ENCODE data around the gene FAM43B.

Gene FAM43B

GRCh38 chr1:20526267-20526666 is 26.1 kb upstream of the FAM43B start:
- Histone ChIP-seq H3K9me3 (ENCODE audit: control insufficient read depth, low read length) (no peaks in the 10 kb centered on the region), H3K36me3 (ENCODE audit: control insufficient read depth, insufficient read depth, low read length) (no peaks in the 10 kb centered on the region), H3K27ac (ENCODE audit: insufficient read depth, low read depth, low read length, poor library complexity, severe bottlenecking) (no peak overlapping the region), H3K4me3 (ENCODE audit: insufficient read depth, low read depth, low read length) (no peak overlapping the region), H3K27me3 (ENCODE audit: control insufficient read depth, insufficient read depth, low read length, poor library complexity, severe bottlenecking) (peaks cover 17% of the 10 kb centered on the region), H3K4me1 (ENCODE audit: control insufficient read depth, insufficient read depth, low read length) (no peaks in the 10 kb centered on the region)
- WGBS, 2 experiments = 92 to 93% methylated on average over 6 of the region's 6 CpGs

DNA sequence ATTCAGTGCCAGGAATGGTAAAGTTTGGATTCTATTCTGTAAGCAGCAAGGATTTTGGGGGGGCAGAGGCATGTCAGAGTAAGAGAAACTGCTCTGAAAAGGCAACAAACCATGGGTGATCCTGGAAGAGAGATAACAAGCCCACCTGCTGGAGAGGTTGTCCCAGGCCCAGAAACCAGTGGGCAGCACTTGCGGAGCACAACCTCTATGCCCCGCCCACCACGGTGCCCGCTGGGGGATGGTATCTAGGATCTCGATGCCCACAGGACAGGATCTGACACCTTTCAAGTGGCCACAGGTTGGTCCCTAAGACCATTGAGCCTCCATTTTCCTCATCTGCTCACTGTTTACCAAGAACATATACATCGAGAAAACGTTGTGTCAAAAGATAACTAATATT is 24.2 kb upstream of the FAM43B start:
- peaks cover 17% of the 10 kb centered on the region for H3K27me3 ChIP-seq (ENCODE audit: control insufficient read depth, insufficient read depth, low read length, poor library complexity, severe bottlenecking)
- no peak overlapping the region for H3K27ac ChIP-seq (ENCODE audit: insufficient read depth, low read depth, low read length, poor library complexity, severe bottlenecking)
- no peaks in the 10 kb centered on the region for H3K36me3 ChIP-seq (ENCODE audit: control insufficient read depth, insufficient read depth, low read length)
- H3K9me3 ChIP-seq (ENCODE audit: control insufficient read depth, low read length) = no peaks in the 10 kb centered on the region
- no peak overlapping the region for H3K4me3 ChIP-seq (ENCODE audit: insufficient read depth, low read depth, low read length)
- 72 to 74% methylated on average over 7 of the region's 7 CpGs for WGBS, 2 experiments
- H3K4me1 ChIP-seq (ENCODE audit: control insufficient read depth, insufficient read depth, low read length) = no peaks in the 10 kb centered on the region

- Histone ChIP-seq H3K9me3 (ENCODE audit: control insufficient read depth, low read length) (no peaks in the 10 kb centered on the region), H3K27me3 (ENCODE audit: control insufficient read depth, insufficient read depth, low read length, poor library complexity, severe bottlenecking) (peaks cover 24% of the 10 kb centered on the region), H3K4me3 (ENCODE audit: insufficient read depth, low read depth, low read length) (no peak overlapping the region), H3K4me1 (ENCODE audit: control insufficient read depth, insufficient read depth, low read length) (no peaks in the 10 kb centered on the region), H3K27ac (ENCODE audit: insufficient read depth, low read depth, low read length, poor library complexity, severe bottlenecking) (no peak overlapping the region), H3K36me3 (ENCODE audit: control insufficient read depth, insufficient read depth, low read length) (no peaks in the 10 kb centered on the region)
- 77 to 84% methylated on average over 8 of the region's 8 CpGs for WGBS, 2 experiments
Observed at GRCh38 chr1:20530306-20530705, 22.1 kb upstream of the FAM43B start.

DNA sequence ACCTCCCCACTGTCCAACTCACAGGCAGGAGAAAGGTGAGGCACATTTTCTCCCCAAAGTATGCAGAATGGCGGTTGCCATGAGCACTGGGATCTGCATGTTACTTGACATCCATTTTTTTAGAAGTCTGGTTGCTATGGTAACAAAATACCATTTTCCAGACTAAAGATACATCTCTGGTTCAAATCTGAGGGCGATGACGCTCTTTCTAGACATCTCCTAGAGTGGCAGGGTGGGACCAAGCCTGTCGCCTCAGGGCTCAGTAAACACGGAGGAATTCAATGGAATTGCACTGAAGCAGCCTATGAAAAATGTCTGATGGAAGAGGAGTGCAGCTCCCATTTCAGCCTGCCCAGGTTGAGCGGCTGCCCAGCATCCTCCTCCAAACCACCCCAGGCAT is 21.5 kb upstream of the FAM43B start:
- H3K27me3 ChIP-seq (ENCODE audit: control insufficient read depth, insufficient read depth, low read length, poor library complexity, severe bottlenecking) = peaks cover 24% of the 10 kb centered on the region
- no peak overlapping the region for H3K4me3 ChIP-seq (ENCODE audit: insufficient read depth, low read depth, low read length)
- 77 to 79% methylated on average over 6 of the region's 6 CpGs for WGBS, 2 experiments
- no peaks in the 10 kb centered on the region for H3K9me3 ChIP-seq (ENCODE audit: control insufficient read depth, low read length)
- no peaks in the 10 kb centered on the region for H3K36me3 ChIP-seq (ENCODE audit: control insufficient read depth, insufficient read depth, low read length)
- H3K27ac ChIP-seq (ENCODE audit: insufficient read depth, low read depth, low read length, poor library complexity, severe bottlenecking) = no peak overlapping the region
- no peaks in the 10 kb centered on the region for H3K4me1 ChIP-seq (ENCODE audit: control insufficient read depth, insufficient read depth, low read length)

- Histone ChIP-seq H3K4me1 (ENCODE audit: control insufficient read depth, insufficient read depth, low read length) (no peaks in the 10 kb centered on the region), H3K4me3 (ENCODE audit: insufficient read depth, low read depth, low read length) (no peak overlapping the region), H3K9me3 (ENCODE audit: control insufficient read depth, low read length) (no peaks in the 10 kb centered on the region), H3K27me3 (ENCODE audit: control insufficient read depth, insufficient read depth, low read length, poor library complexity, severe bottlenecking) (peaks cover 31% of the 10 kb centered on the region), H3K36me3 (ENCODE audit: control insufficient read depth, insufficient read depth, low read length) (no peaks in the 10 kb centered on the region), H3K27ac (ENCODE audit: insufficient read depth, low read depth, low read length, poor library complexity, severe bottlenecking) (no peak overlapping the region)
- WGBS, 2 experiments = 78 to 84% methylated on average over 4 of the region's 4 CpGs
Observed at GRCh38 chr1:20533635-20534034, 18.7 kb upstream of the FAM43B start.

DNA sequence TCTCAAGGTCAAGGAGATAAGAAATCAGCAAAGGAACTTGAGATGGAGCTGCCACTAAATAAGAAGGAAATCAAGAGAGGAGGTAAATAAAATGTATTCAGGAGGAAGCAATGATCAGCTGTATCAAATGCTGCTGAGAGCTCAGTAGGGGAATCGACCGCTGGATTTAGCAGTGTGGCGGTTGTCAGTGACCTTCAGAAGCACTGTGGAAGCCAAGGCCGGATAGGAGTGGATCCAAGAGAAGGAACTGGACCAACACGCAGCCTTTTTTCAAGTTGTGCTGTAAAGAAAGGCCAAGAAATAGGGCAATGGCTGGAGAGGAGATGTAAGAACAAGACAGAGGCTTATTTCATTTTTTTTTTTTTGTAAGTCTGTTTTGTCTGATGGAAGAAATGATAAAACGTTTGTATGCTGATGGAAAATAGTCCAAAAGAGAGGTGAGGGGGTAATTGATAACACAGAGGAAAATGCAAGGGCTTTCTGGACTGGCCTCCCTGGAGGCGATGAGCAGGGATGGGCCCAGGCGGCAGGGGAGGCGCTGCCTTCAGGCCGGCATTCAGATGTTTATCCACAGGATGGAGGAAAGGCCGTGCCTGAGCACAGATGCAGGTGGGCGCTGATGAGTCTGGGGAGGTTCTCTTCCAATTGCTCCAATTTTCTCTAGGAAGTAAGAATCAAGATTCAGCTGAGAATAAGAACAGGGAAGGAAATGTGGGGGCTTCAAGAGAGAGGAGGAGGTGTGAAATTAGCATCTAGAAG is 17.5 kb upstream of the FAM43B start:
- Histone ChIP-seq H3K27ac (ENCODE audit: insufficient read depth, low read depth, low read length, poor library complexity, severe bottlenecking) (no peak overlapping the region), H3K27me3 (ENCODE audit: control insufficient read depth, insufficient read depth, low read length, poor library complexity, severe bottlenecking) (peaks cover 36% of the 10 kb centered on the region)
- 72 to 73% methylated on average over 12 of the region's 12 CpGs for WGBS, 2 experiments

GRCh38 chr1:20538227-20538626 is 14.1 kb upstream of the FAM43B start:
- H3K27ac ChIP-seq (ENCODE audit: insufficient read depth, low read depth, low read length, poor library complexity, severe bottlenecking) = no peak overlapping the region
- H3K36me3 ChIP-seq (ENCODE audit: control insufficient read depth, insufficient read depth, low read length) = no peaks in the 10 kb centered on the region
- H3K4me3 ChIP-seq (ENCODE audit: insufficient read depth, low read depth, low read length) = no peak overlapping the region
- 42 to 47% methylated on average over 2 of the region's 2 CpGs for WGBS, 2 experiments
- H3K9me3 ChIP-seq (ENCODE audit: control insufficient read depth, low read length) = no peaks in the 10 kb centered on the region
- H3K27me3 ChIP-seq (ENCODE audit: control insufficient read depth, insufficient read depth, low read length, poor library complexity, severe bottlenecking) = peaks cover 31% of the 10 kb centered on the region
- H3K4me1 ChIP-seq (ENCODE audit: control insufficient read depth, insufficient read depth, low read length) = no peaks in the 10 kb centered on the region

More for the DNA sequence above, 17.5 kb upstream of the FAM43B start:
- no peaks in the 10 kb centered on the region for H3K36me3 ChIP-seq (ENCODE audit: control insufficient read depth, insufficient read depth, low read length)
- no peak overlapping the region for H3K4me3 ChIP-seq (ENCODE audit: insufficient read depth, low read depth, low read length)
- no peaks in the 10 kb centered on the region for H3K9me3 ChIP-seq (ENCODE audit: control insufficient read depth, low read length)
- H3K4me1 ChIP-seq (ENCODE audit: control insufficient read depth, insufficient read depth, low read length) = no peaks in the 10 kb centered on the region

DNA sequence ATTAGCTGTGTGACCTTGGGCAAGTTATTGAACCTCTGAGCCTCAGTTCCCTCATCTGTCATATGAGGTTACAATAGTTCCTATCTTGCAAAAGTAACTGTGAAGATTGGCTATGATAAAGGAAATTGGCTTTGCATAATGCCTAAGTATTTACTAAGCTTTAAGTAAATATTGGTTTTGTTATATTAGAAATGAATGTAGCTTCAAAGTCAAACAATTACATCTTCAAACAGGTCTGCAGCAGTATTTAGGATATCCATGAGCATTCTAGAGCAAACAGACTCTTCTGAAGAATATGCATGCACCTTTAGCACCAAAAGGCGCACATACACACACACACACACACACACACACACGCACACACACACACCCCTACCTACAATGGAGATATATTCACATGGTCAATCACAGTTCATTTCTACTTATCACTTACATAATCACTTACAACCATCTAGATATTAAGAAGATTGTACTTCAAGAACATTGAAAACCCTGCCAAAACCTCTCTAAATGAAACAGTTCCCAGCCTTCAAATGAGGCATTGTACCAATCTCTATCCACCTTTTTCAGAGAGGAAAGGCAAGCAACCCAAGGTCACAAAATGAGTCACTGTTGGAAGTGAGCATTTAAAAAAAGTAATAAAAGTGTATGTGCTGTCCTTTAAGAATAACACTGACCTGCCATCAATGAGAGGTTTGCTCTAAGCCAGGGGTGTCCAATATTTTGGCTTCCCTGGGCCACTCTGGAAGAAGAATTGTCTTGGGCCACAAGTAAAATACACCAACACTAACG is 13.4 kb upstream of the FAM43B start:
- Histone ChIP-seq H3K27me3 (ENCODE audit: control insufficient read depth, insufficient read depth, low read length, poor library complexity, severe bottlenecking) (peaks cover 29% of the 10 kb centered on the region), H3K4me3 (ENCODE audit: insufficient read depth, low read depth, low read length) (no peak overlapping the region), H3K9me3 (ENCODE audit: control insufficient read depth, low read length) (no peaks in the 10 kb centered on the region), H3K36me3 (ENCODE audit: control insufficient read depth, insufficient read depth, low read length) (no peaks in the 10 kb centered on the region), H3K27ac (ENCODE audit: insufficient read depth, low read depth, low read length, poor library complexity, severe bottlenecking) (no peak overlapping the region), H3K4me1 (ENCODE audit: control insufficient read depth, insufficient read depth, low read length) (no peaks in the 10 kb centered on the region)
- 86 to 88% methylated on average over 3 of the region's 3 CpGs for WGBS, 2 experiments

DNA sequence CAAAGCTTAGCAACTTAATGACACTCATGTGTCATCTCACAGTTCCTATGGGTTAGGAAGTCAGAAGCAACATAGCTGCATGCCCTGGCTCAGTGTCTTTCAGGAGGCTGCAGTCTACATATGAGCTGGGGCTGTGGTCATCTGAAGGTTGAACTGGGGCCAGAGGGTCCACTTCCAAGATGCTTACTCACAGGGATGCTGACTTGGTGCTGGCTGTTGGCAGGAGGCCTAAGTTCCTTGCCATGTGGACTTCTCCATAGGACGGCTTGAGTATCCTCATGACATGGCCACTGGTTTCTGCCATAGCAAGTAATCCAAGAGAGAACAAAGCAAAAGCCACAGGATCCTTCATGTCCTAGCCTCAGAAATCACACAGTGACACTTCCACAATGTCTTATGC is 12.1 kb upstream of the FAM43B start:
- WGBS, 2 experiments = 83 to 93% methylated on average over 1 of the region's 1 CpG
- Histone ChIP-seq H3K36me3 (ENCODE audit: control insufficient read depth, insufficient read depth, low read length) (no peaks in the 10 kb centered on the region), H3K4me1 (ENCODE audit: control insufficient read depth, insufficient read depth, low read length) (no peaks in the 10 kb centered on the region), H3K27ac (ENCODE audit: insufficient read depth, low read depth, low read length, poor library complexity, severe bottlenecking) (no peak overlapping the region), H3K9me3 (ENCODE audit: control insufficient read depth, low read length) (no peaks in the 10 kb centered on the region), H3K27me3 (ENCODE audit: control insufficient read depth, insufficient read depth, low read length, poor library complexity, severe bottlenecking) (peaks cover 25% of the 10 kb centered on the region), H3K4me3 (ENCODE audit: insufficient read depth, low read depth, low read length) (no peak overlapping the region)

DNA sequence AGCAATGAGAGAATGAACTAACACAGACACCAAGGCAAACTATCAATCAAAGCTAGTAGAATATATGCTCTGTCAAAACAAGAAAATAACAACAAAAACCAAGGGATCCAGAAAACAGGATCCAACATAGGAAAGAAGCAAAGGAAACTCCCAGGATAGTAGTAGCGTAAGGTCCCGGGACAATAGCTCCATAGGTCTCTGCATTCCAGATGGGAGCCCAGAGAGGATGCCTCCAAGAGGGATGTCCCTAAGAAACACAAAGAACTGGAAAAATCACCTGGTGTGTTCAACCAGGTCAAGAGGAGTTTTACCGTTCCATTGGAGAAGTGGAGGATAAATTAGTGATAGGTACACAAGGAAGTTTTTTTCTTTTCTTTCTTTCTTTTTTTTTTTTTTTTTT is 5.7 kb upstream of the FAM43B start:
- no peaks in the 10 kb centered on the region for H3K9me3 ChIP-seq (ENCODE audit: control insufficient read depth, low read length)
- no peaks in the 10 kb centered on the region for H3K36me3 ChIP-seq (ENCODE audit: control insufficient read depth, insufficient read depth, low read length)
- no peaks in the 10 kb centered on the region for H3K4me1 ChIP-seq (ENCODE audit: control insufficient read depth, insufficient read depth, low read length)
- H3K27me3 ChIP-seq (ENCODE audit: control insufficient read depth, insufficient read depth, low read length, poor library complexity, severe bottlenecking) = peaks cover 20% of the 10 kb centered on the region
- no peak overlapping the region for H3K4me3 ChIP-seq (ENCODE audit: insufficient read depth, low read depth, low read length)
- WGBS, 2 experiments = 69 to 82% methylated on average over 3 of the region's 3 CpGs
- H3K27ac ChIP-seq (ENCODE audit: insufficient read depth, low read depth, low read length, poor library complexity, severe bottlenecking) = no peak overlapping the region

Data from ectodermal cell (in vitro differentiated cells).